Measurements from ENCODE around the gene SHBG. TPM values are rescaled to one million over a fixed set of nuclear protein-coding genes. Genes with fewer than 3 reads are reported as not detected.

Gene SHBG
- total and polyA plus RNA-seq, 2 of the 8 experiments (the other 6 are each of a cell fraction or from before 2014, with no cell fraction given) = 1.1 to 1.2 TPM

DNA sequence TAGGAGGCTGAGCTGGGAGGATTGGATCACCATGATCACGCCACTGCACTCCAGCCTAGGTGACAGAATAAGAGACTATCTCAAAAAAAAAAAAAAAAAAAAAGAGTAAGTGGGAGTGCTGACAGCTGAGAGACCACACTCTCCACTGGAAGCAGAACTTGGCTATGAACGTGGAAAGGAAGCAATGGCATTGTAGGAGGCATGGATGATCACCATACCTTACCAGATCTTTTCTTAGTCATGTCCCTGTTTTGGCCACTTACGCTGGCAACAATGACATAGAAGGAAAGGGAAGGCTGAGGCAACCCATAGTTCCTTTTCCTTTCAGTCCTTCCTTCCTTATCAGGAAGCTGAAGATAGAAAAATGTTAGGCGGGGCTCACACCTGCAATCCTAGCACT is 17.1 kb downstream of the SHBG start (continued):
- TF ChIP-seq SP2 (IDR thresholded peaks at IDR 0.05; ENCODE audit: low read length) = no peak
- TF ChIP-seq, protein P1, sequence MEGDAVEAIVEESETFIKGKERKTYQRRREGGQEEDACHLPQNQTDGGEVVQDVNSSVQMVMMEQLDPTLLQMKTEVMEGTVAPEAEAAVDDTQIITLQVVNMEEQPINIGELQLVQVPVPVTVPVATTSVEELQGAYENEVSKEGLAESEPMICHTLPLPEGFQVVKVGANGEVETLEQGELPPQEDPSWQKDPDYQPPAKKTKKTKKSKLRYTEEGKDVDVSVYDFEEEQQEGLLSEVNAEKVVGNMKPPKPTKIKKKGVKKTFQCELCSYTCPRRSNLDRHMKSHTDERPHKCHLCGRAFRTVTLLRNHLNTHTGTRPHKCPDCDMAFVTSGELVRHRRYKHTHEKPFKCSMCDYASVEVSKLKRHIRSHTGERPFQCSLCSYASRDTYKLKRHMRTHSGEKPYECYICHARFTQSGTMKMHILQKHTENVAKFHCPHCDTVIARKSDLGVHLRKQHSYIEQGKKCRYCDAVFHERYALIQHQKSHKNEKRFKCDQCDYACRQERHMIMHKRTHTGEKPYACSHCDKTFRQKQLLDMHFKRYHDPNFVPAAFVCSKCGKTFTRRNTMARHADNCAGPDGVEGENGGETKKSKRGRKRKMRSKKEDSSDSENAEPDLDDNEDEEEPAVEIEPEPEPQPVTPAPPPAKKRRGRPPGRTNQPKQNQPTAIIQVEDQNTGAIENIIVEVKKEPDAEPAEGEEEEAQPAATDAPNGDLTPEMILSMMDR (IDR thresholded peaks at IDR 0.05; ENCODE audit: control extremely low read depth in 1 of 3, insufficient read depth in 1 of 3, low read depth in 1 of 3, low read length in 3 of 3) = no peak
